ENCODE measurements around the gene ADGRA1. TPM values are rescaled to one million over a fixed set of nuclear protein-coding genes. Genes with fewer than 3 reads are reported as not detected.

ADGRA1 gene
- total and polyA plus RNA-seq, 2 experiments from 2014 or later = not detected

GRCh38 chr10:133139551-133140065 is 51.9 kb downstream of the ADGRA1 start:
- Histone ChIP-seq H4K20me1 (ENCODE audit: insufficient read depth) (no peaks in the 10 kb centered on the region), H3K9me3 (ENCODE audit: low read depth) (no peaks in the 10 kb centered on the region), H3K4me3 (no peak overlapping the region), H3K27me3 (replicated peaks; ENCODE audit: insufficient read depth) (0 out of 2 replicates have a peak, but pooled peaks cover 3% of the 10 kb centered on the region), H3K27ac (no peak overlapping the region), H3K4me2 (ENCODE audit: unreplicated experiment) (no peak overlapping the region), H3K9ac (no peak overlapping the region), H3K79me2 (ENCODE audit: insufficient read depth) (no peaks in the 10 kb centered on the region), H2AFZ (no peak overlapping the region), H3K9me2 (ENCODE audit: insufficient read depth) (no peaks in the 10 kb centered on the region), H3K36me3 (ENCODE audit: low read depth) (no peaks in the 10 kb centered on the region), H3F3A (ENCODE audit: insufficient read depth) (no peaks in the 10 kb centered on the region), H3K4me1 (ENCODE audit: insufficient read depth) (no peaks in the 10 kb centered on the region)
- TF ChIP-seq EZH2phosphoT487 (IDR thresholded peaks at IDR 0.05; ENCODE audit: insufficient read depth, low read depth) = no peak
- no peak for TF ChIP-seq EZH2 (IDR thresholded peaks at IDR 0.05; ENCODE audit: insufficient read depth, poor library complexity, severe bottlenecking)
- in situ Hi-C loops (cut with MboI) = no loop called here
- WGBS, 2 experiments (ENCODE audit: low coverage in 1 of 2, low lambda C conversion rate in 2 of 2, missing lambda C conversion rate in 2 of 2) = 16 to 18% methylated on average over 11 to 17 of the region's 17 CpGs
- DNase-seq = no peak

- H3K27me3 ChIP-seq (replicated peaks; ENCODE audit: insufficient read depth) = 0 out of 2 replicates have a peak, but pooled peaks cover 3% of the 10 kb centered on the region
- in situ Hi-C loops (cut with MboI) = no loop called here
- no peaks in the 10 kb centered on the region for H3K9me3 ChIP-seq (ENCODE audit: low read depth)
- H3K4me3 ChIP-seq = no peak overlapping the region
- H4K20me1 ChIP-seq (ENCODE audit: insufficient read depth) = no peaks in the 10 kb centered on the region
- no peak overlapping the region for H3K27ac ChIP-seq
- H3K4me1 ChIP-seq (ENCODE audit: insufficient read depth) = no peaks in the 10 kb centered on the region
- no peaks in the 10 kb centered on the region for H3K9me2 ChIP-seq (ENCODE audit: insufficient read depth)
- TF ChIP-seq EZH2 (IDR thresholded peaks at IDR 0.05; ENCODE audit: insufficient read depth, poor library complexity, severe bottlenecking) = no peak
- no peak for TF ChIP-seq EZH2phosphoT487 (IDR thresholded peaks at IDR 0.05; ENCODE audit: insufficient read depth, low read depth)
- no peak overlapping the region for H3K9ac ChIP-seq
- no peak for DNase-seq
- H3K4me2 ChIP-seq (ENCODE audit: unreplicated experiment) = no peak overlapping the region
- no peaks in the 10 kb centered on the region for H3K36me3 ChIP-seq (ENCODE audit: low read depth)
- H3K79me2 ChIP-seq (ENCODE audit: insufficient read depth) = no peaks in the 10 kb centered on the region
- no peaks in the 10 kb centered on the region for H3F3A ChIP-seq (ENCODE audit: insufficient read depth)
- no peak overlapping the region for H2AFZ ChIP-seq
- WGBS, 2 experiments (ENCODE audit: low coverage in 1 of 2, low lambda C conversion rate in 2 of 2, missing lambda C conversion rate in 2 of 2) = 43 to 60% methylated on average over 23 to 24 of the region's 26 CpGs
Measured at GRCh38 chr10:133140417-133141143, 52.9 kb downstream of the ADGRA1 start.

GRCh38 chr10:133141144-133141957 is 53.6 kb downstream of the ADGRA1 start:
- no peaks in the 10 kb centered on the region for H4K20me1 ChIP-seq (ENCODE audit: insufficient read depth)
- no peak overlapping the region for H3K9ac ChIP-seq
- H2AFZ ChIP-seq = no peak overlapping the region
- DNase-seq = no peak
- no peaks in the 10 kb centered on the region for H3F3A ChIP-seq (ENCODE audit: insufficient read depth)
- in situ Hi-C loops (cut with MboI) = no loop called here
- no peak overlapping the region for H3K4me2 ChIP-seq (ENCODE audit: unreplicated experiment)
- no peaks in the 10 kb centered on the region for H3K9me3 ChIP-seq (ENCODE audit: low read depth)
- WGBS, 2 experiments (ENCODE audit: low coverage in 1 of 2, low lambda C conversion rate in 2 of 2, missing lambda C conversion rate in 2 of 2) = 68 to 74% methylated on average over 23 to 26 of the region's 28 CpGs
- H3K36me3 ChIP-seq (ENCODE audit: low read depth) = no peaks in the 10 kb centered on the region
- TF ChIP-seq EZH2 (IDR thresholded peaks at IDR 0.05; ENCODE audit: insufficient read depth, poor library complexity, severe bottlenecking) (no peak), EZH2phosphoT487 (IDR thresholded peaks at IDR 0.05; ENCODE audit: insufficient read depth, low read depth) (no peak)
- no peaks in the 10 kb centered on the region for H3K4me1 ChIP-seq (ENCODE audit: insufficient read depth)
- H3K27ac ChIP-seq = no peak overlapping the region
- no peak overlapping the region for H3K4me3 ChIP-seq
- H3K9me2 ChIP-seq (ENCODE audit: insufficient read depth) = no peaks in the 10 kb centered on the region
- peaks cover 7% of the 10 kb centered on the region; the same call in 1 of the 2 replicates for H3K27me3 ChIP-seq (replicated peaks; ENCODE audit: insufficient read depth)
- no peaks in the 10 kb centered on the region for H3K79me2 ChIP-seq (ENCODE audit: insufficient read depth)

GRCh38 chr10:133141958-133142340 is 54.2 kb downstream of the ADGRA1 start:
- no peak overlapping the region for H3K9ac ChIP-seq
- no peaks in the 10 kb centered on the region for H3K9me3 ChIP-seq (ENCODE audit: low read depth)
- in situ Hi-C loops (cut with MboI) = no loop called here
- 63 to 69% methylated on average over 16 to 27 of the region's 27 CpGs for WGBS, 2 experiments (ENCODE audit: low coverage in 1 of 2, low lambda C conversion rate in 2 of 2, missing lambda C conversion rate in 2 of 2)
- H3K4me1 ChIP-seq (ENCODE audit: insufficient read depth) = no peaks in the 10 kb centered on the region
- no peaks in the 10 kb centered on the region for H3F3A ChIP-seq (ENCODE audit: insufficient read depth)
- H3K4me2 ChIP-seq (ENCODE audit: unreplicated experiment) = no peak overlapping the region
- no peaks in the 10 kb centered on the region for H3K9me2 ChIP-seq (ENCODE audit: insufficient read depth)
- TF ChIP-seq EZH2 (IDR thresholded peaks at IDR 0.05; ENCODE audit: insufficient read depth, poor library complexity, severe bottlenecking) (no peak), EZH2phosphoT487 (IDR thresholded peaks at IDR 0.05; ENCODE audit: insufficient read depth, low read depth) (no peak)
- no peaks in the 10 kb centered on the region for H3K79me2 ChIP-seq (ENCODE audit: insufficient read depth)
- H4K20me1 ChIP-seq (ENCODE audit: insufficient read depth) = no peaks in the 10 kb centered on the region
- no peak for DNase-seq
- peaks cover 13% of the 10 kb centered on the region; the same call in 1 of the 2 replicates for H3K27me3 ChIP-seq (replicated peaks; ENCODE audit: insufficient read depth)
- no peaks in the 10 kb centered on the region for H3K36me3 ChIP-seq (ENCODE audit: low read depth)
- H3K27ac ChIP-seq = no peak overlapping the region
- no peak overlapping the region for H3K4me3 ChIP-seq
- H2AFZ ChIP-seq = no peak overlapping the region
